Measurements from ENCODE around the gene STXBP6. TPM values are rescaled to one million over a fixed set of nuclear protein-coding genes. Genes with fewer than 3 reads are reported as not detected.

The STXBP6 gene
- total RNA-seq, 2 experiments from 2014 or later = not detected

GRCh38 chr14:25042362-25043299, 7.3 kb downstream of the STXBP6 start:
- Mint-ChIP-seq H3K4me3 (no peak overlapping the region), H3K4me1 (ENCODE audit: low read depth) (no peaks in the 10 kb centered on the region), H3K27ac (no peak overlapping the region), H3K27me3 (peaks cover 40% of the 10 kb centered on the region), H3K36me3 (ENCODE audit: low read depth) (no peaks in the 10 kb centered on the region), H3K9me3 (peaks cover 2% of the 10 kb centered on the region)
- ChIA-PET CTCF (no interaction called here), POLR2A (no interaction called here)
- Histone ChIP-seq H3K36me3 (ENCODE audit: insufficient read depth, low read length) (no peaks in the 10 kb centered on the region), H3K4me1 (ENCODE audit: insufficient read depth, low read length) (no peaks in the 10 kb centered on the region), H3K9me3 (ENCODE audit: control insufficient read depth in 1 of 2, insufficient read depth in 1 of 2, low read length in 2 of 2) (no peaks in the 10 kb centered on the region), H3K4me3 (ENCODE audit: low read length) (no peak overlapping the region), H3K27ac (ENCODE audit: low read depth in 1 of 2, low read length in 2 of 2) (no peak overlapping the region), H3K27me3 (ENCODE audit: control insufficient read depth in 1 of 2, insufficient read depth in 2 of 2, low read length in 2 of 2) (peaks cover 6 to 9% of the 10 kb centered on the region in 2 experiments)
- ATAC-seq (ENCODE audit: poor library complexity) (no peak), DNase-seq (no peak)
- intact Hi-C loops (cut with DNase I, micrococcal nuclease) = no loop called here
- TF ChIP-seq CTCF (IDR thresholded peaks at IDR 0.05) = no peak

GRCh38 chr14:25041898-25042297, 8.0 kb downstream of the STXBP6 start:
- ChIA-PET POLR2A (no interaction called here), CTCF (no interaction called here)
- Mint-ChIP-seq H3K4me1 (ENCODE audit: low read depth) (no peaks in the 10 kb centered on the region), H3K36me3 (ENCODE audit: low read depth) (no peaks in the 10 kb centered on the region), H3K9me3 (peaks cover 2% of the 10 kb centered on the region), H3K27ac (no peak overlapping the region), H3K4me3 (no peak overlapping the region), H3K27me3 (peaks cover 34% of the 10 kb centered on the region)
- no peaks in the 10 kb centered on the region for H3K36me3 ChIP-seq (ENCODE audit: insufficient read depth, low read length)
- DNase-seq = no peak
- H3K9me3 ChIP-seq (ENCODE audit: control insufficient read depth in 1 of 2, insufficient read depth in 1 of 2, low read length in 2 of 2) = no peaks in the 10 kb centered on the region
- no peaks in the 10 kb centered on the region for H3K4me1 ChIP-seq (ENCODE audit: insufficient read depth, low read length)
- peaks cover 4 to 6% of the 10 kb centered on the region in 2 experiments for H3K27me3 ChIP-seq (ENCODE audit: control insufficient read depth in 1 of 2, insufficient read depth in 2 of 2, low read length in 2 of 2)
- ATAC-seq (ENCODE audit: poor library complexity) = no peak
- intact Hi-C loops (cut with DNase I, micrococcal nuclease) = no loop called here
- no peak for TF ChIP-seq CTCF (IDR thresholded peaks at IDR 0.05)
- H3K27ac ChIP-seq (ENCODE audit: low read depth in 1 of 2, low read length in 2 of 2) = no peak overlapping the region
- H3K4me3 ChIP-seq (ENCODE audit: low read length) = no peak overlapping the region

- H3K27me3 Mint-ChIP-seq = peaks cover 31% of the 10 kb centered on the region
- no peak overlapping the region for H3K4me3 Mint-ChIP-seq
- DNase-seq (no peak), ATAC-seq (ENCODE audit: poor library complexity) (no peak)
- POLR2A ChIA-PET = no interaction called here
- CTCF ChIA-PET = no interaction called here
- TF ChIP-seq CTCF (IDR thresholded peaks at IDR 0.05) = no peak
- Histone ChIP-seq H3K27ac (ENCODE audit: low read depth in 1 of 2, low read length in 2 of 2) (no peak overlapping the region), H3K9me3 (ENCODE audit: control insufficient read depth in 1 of 2, insufficient read depth in 1 of 2, low read length in 2 of 2) (no peaks in the 10 kb centered on the region), H3K36me3 (ENCODE audit: insufficient read depth, low read length) (no peaks in the 10 kb centered on the region), H3K27me3 (ENCODE audit: control insufficient read depth in 1 of 2, insufficient read depth in 2 of 2, low read length in 2 of 2) (peaks cover 0 to 3% of the 10 kb centered on the region in 2 experiments), H3K4me1 (ENCODE audit: insufficient read depth, low read length) (no peaks in the 10 kb centered on the region), H3K4me3 (ENCODE audit: low read length) (no peak overlapping the region)
- peaks cover 2% of the 10 kb centered on the region for H3K9me3 Mint-ChIP-seq
- H3K4me1 Mint-ChIP-seq (ENCODE audit: low read depth) = no peaks in the 10 kb centered on the region
- no peaks in the 10 kb centered on the region for H3K36me3 Mint-ChIP-seq (ENCODE audit: low read depth)
- H3K27ac Mint-ChIP-seq = no peak overlapping the region
- intact Hi-C loops (cut with DNase I, micrococcal nuclease) = no loop called here
These were observed 8.5 kb downstream of the STXBP6 start for GRCh38 chr14:25041484-25041883.

All from CD4-positive, alpha-beta T cell (primary cell).